ENCODE measurements around the gene PSAT1. TPM values are rescaled to one million over a fixed set of nuclear protein-coding genes. Genes with fewer than 3 reads are reported as not detected.

PSAT1 gene
- total RNA-seq, 1 experiment from 2014 or later, result 315 TPM

DNA sequence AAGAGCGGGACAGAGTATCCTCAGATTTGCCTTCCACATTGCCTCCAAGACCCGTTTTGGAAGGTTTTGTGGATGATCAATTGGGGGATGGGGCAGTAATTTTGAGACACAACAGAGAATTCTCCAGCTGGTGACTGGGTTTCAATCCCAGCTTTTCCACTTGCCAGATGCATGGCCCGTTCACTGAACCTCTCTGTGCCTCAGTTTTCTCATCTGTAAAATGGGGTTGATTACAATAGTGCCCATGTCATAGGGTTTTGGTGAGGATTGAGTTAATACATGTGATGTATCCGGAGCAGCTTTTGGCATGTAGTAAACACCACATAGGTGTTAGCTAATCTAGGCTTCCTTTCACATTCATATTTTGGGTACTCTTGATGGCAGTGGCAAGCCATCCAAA, 59.7 kb downstream of the PSAT1 start:
- POLR2A ChIA-PET (ENCODE audit: unreplicated experiment), result no interaction called here
- TF ChIP-seq, protein P1, sequence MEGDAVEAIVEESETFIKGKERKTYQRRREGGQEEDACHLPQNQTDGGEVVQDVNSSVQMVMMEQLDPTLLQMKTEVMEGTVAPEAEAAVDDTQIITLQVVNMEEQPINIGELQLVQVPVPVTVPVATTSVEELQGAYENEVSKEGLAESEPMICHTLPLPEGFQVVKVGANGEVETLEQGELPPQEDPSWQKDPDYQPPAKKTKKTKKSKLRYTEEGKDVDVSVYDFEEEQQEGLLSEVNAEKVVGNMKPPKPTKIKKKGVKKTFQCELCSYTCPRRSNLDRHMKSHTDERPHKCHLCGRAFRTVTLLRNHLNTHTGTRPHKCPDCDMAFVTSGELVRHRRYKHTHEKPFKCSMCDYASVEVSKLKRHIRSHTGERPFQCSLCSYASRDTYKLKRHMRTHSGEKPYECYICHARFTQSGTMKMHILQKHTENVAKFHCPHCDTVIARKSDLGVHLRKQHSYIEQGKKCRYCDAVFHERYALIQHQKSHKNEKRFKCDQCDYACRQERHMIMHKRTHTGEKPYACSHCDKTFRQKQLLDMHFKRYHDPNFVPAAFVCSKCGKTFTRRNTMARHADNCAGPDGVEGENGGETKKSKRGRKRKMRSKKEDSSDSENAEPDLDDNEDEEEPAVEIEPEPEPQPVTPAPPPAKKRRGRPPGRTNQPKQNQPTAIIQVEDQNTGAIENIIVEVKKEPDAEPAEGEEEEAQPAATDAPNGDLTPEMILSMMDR (conservative IDR thresholded peaks at IDR 0.05), result no peak
- TF ChIP-seq EZH2 (IDR thresholded peaks at IDR 0.05; ENCODE audit: low read depth), result no peak

DNA sequence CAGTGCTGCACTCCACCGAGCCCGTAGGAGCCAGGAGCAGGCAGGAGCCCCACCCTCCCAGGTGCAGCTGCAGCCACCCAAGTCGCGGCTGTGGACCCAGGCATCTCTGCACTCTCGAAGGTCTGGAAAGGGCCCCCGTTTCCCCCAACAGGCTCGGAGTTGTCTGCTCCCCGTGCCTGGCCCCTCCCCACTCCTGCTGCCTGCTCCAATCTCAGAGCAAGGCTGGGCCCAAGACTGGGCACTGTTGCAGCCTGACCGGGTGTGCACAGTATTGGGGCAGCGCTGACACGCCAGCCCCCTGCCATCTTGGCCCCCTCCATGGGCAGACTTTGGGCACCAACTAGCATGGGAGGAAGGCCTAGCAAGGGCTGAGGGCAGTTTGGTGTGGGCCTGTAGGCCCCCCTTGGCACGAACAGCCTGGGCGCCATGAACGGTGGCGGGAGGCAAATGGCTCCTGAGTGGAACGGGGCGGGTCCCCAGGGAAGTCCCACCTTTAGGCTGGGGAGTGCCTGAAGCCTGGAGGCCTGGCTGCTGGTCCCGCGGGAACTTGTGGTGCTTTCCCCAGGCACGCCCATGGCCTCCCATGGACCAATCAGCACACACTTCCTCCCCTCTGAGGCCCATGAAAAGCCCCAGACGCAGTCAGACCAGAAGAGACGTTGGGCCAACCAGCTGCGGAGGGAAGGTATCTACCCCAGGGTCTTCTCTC, 60.4 kb downstream of the PSAT1 start:
- DNase-seq, result no peak

More for the DNA sequence above, 59.7 kb downstream of the PSAT1 start:
- H3K9me3 ChIP-seq (ENCODE audit: insufficient read depth, low read depth), result no peaks in the 10 kb centered on the region
- intact Hi-C loops (cut with micrococcal nuclease; ENCODE audit: unreplicated experiment), result no loop called here
- H3K4me2 ChIP-seq, result no peak overlapping the region
- CTCF ChIA-PET, result no interaction called here
- H3K27ac ChIP-seq, result no peak overlapping the region
- no peak for DNase-seq
- no TSS peak for BruUV-seq (replicated peaks)
- H3K36me3 ChIP-seq (ENCODE audit: low read depth), result no peaks in the 10 kb centered on the region
- no peaks in the 10 kb centered on the region for H3F3A ChIP-seq (ENCODE audit: insufficient read depth, low read depth)
- no peak overlapping the region for H2AFZ ChIP-seq
- no peaks in the 10 kb centered on the region for H3K4me1 ChIP-seq (replicated peaks; ENCODE audit: insufficient read depth)
- no peaks in the 10 kb centered on the region for H4K20me1 ChIP-seq (ENCODE audit: insufficient read depth)
- H3K4me3 ChIP-seq, result no peak overlapping the region
- H3K27me3 ChIP-seq (ENCODE audit: insufficient read depth, low read depth), result no peaks in the 10 kb centered on the region
- H3K79me2 ChIP-seq (ENCODE audit: low read depth), result no peaks in the 10 kb centered on the region
- H3K9me2 ChIP-seq (ENCODE audit: insufficient read depth), result no peaks in the 10 kb centered on the region

DNA sequence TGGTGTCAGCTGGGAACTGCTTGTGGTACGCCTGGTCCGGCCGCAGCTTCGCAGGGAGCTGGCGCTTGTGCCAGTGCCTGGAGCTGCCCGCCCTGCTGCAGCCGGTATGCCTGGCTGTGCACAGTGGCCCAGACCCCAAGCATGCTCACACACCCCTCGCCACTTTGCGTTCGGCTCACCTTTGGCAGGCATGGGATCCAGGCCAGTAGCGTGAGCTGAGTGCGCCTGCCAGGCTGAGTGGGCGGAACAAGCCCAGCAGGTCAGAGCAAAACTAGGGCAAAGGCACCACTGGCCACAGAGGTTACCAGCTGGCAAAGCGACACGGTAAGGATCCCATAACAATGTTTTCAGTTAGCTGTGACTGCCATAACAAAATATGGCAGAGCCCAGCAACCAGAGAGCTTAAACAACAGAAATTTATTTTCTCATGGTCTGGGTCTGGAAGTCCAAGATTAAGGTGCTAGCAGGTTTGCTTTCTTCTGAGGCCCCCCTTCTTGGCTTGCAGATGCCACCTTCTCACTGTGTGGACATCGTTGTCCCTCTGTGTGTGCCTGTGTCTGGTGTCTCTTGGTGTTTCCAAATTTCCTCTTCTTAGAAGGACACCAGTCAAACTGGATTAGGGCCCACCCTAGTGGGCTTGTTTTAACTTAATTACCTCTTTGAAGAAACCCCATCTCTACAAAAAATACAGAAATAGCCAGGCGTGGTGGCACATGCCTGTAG, 61.6 kb downstream of the PSAT1 start:
- H3K4me3 ChIP-seq, result no peak overlapping the region
- H4K20me1 ChIP-seq (ENCODE audit: insufficient read depth), result no peaks in the 10 kb centered on the region
- BruUV-seq (replicated peaks), result no TSS peak
- intact Hi-C loops (cut with micrococcal nuclease; ENCODE audit: unreplicated experiment), result no loop called here
- TF ChIP-seq, protein P1 (conservative IDR thresholded peaks at IDR 0.05), result no peak
- no peak for TF ChIP-seq EZH2 (IDR thresholded peaks at IDR 0.05; ENCODE audit: low read depth)
- no peak overlapping the region for H3K27ac ChIP-seq
- ChIA-PET POLR2A (ENCODE audit: unreplicated experiment) (no interaction called here), CTCF (no interaction called here)
- H3K9me2 ChIP-seq (ENCODE audit: insufficient read depth), result no peaks in the 10 kb centered on the region
- no peaks in the 10 kb centered on the region for H3K27me3 ChIP-seq (ENCODE audit: insufficient read depth, low read depth)
- no peaks in the 10 kb centered on the region for H3K4me1 ChIP-seq (replicated peaks; ENCODE audit: insufficient read depth)
- H3K9me3 ChIP-seq (ENCODE audit: insufficient read depth, low read depth), result no peaks in the 10 kb centered on the region
- H3K4me2 ChIP-seq, result no peak overlapping the region
- no peaks in the 10 kb centered on the region for H3F3A ChIP-seq (ENCODE audit: insufficient read depth, low read depth)
- DNase-seq, result no peak
- no peaks in the 10 kb centered on the region for H3K36me3 ChIP-seq (ENCODE audit: low read depth)
- no peaks in the 10 kb centered on the region for H3K79me2 ChIP-seq (ENCODE audit: low read depth)
- H2AFZ ChIP-seq, result no peak overlapping the region

More for the DNA sequence above, 60.4 kb downstream of the PSAT1 start:
- no peak overlapping the region for H3K27ac ChIP-seq
- H3K9me2 ChIP-seq (ENCODE audit: insufficient read depth), result no peaks in the 10 kb centered on the region
- no peaks in the 10 kb centered on the region for H3F3A ChIP-seq (ENCODE audit: insufficient read depth, low read depth)
- H3K27me3 ChIP-seq (ENCODE audit: insufficient read depth, low read depth), result no peaks in the 10 kb centered on the region
- H3K4me3 ChIP-seq, result no peak overlapping the region
- POLR2A ChIA-PET (ENCODE audit: unreplicated experiment), result no interaction called here
- intact Hi-C loops (cut with micrococcal nuclease; ENCODE audit: unreplicated experiment), result no loop called here
- H3K4me2 ChIP-seq, result no peak overlapping the region
- H3K9me3 ChIP-seq (ENCODE audit: insufficient read depth, low read depth), result no peaks in the 10 kb centered on the region
- TF ChIP-seq, protein P1 (conservative IDR thresholded peaks at IDR 0.05), result no peak
- no peaks in the 10 kb centered on the region for H4K20me1 ChIP-seq (ENCODE audit: insufficient read depth)
- H3K4me1 ChIP-seq (replicated peaks; ENCODE audit: insufficient read depth), result no peaks in the 10 kb centered on the region
- no peaks in the 10 kb centered on the region for H3K36me3 ChIP-seq (ENCODE audit: low read depth)
- H3K79me2 ChIP-seq (ENCODE audit: low read depth), result no peaks in the 10 kb centered on the region
- H2AFZ ChIP-seq, result no peak overlapping the region
- no TSS peak for BruUV-seq (replicated peaks)
- CTCF ChIA-PET, result no interaction called here

Data from PC-9 (cell line).